DND-41 (cell line): ENCODE results near the gene MOXD1.

ENCODE experiments used
- ATAC-seq: fragments of 200-7000 bp; cut with Tn5 transposase; 3 replicates; pipeline ENCODE4 v1.9.1; 2021; ENCODE audit warnings: low read depth; ENCODE audit not compliant: insufficient read depth
- DNase-seq: peaks from one replicate; pipeline ENCODE4 v3.0.0-alpha.2; 2020
- H2AFZ ChIP-seq: 2 replicates; pipeline ENCODE4 v1.6.0; 2012; ENCODE audit warnings: low read depth, low read length
- H3K27ac ChIP-seq: 2 replicates; pipeline ENCODE4 v1.5.1; 2012; ENCODE audit warnings: low read length, inconsistent platforms
- H3K27me3 ChIP-seq: fragments of 200-600 bp; sonication (generic); 2 replicates; pipeline ENCODE4 v1.6.0; 2012; ENCODE audit warnings: low read length, mild to moderate bottlenecking, inconsistent platforms; ENCODE audit not compliant: insufficient read depth, poor library complexity
- H3K36me3 ChIP-seq: 2 replicates; pipeline ENCODE4 v1.5.1; 2012; ENCODE audit warnings: low read length, inconsistent platforms; ENCODE audit not compliant: insufficient read depth
- H3K4me1 ChIP-seq: 2 replicates; pipeline ENCODE4 v1.5.1; 2012; ENCODE audit warnings: mild to moderate bottlenecking, low read length; ENCODE audit not compliant: insufficient read depth
- H3K4me2 ChIP-seq: 2 replicates; pipeline ENCODE4 v1.6.0; 2012; ENCODE audit warnings: mild to moderate bottlenecking, moderate library complexity, low read length, inconsistent platforms; ENCODE audit not compliant: insufficient read depth
- H3K4me3 ChIP-seq, 2 experiments: fragments of 200-600 bp in 1 of 2; shearing (Covaris generic) in 1 of 2; 2 replicates each; pipeline ENCODE4 v1.5.1; 2012 to 2016; ENCODE audit warnings: inconsistent platforms in 2 of 2, low read length in 2 of 2, mild to moderate bottlenecking in 2 of 2, low read depth in 1 of 2, moderate library complexity in 1 of 2
- H3K79me2 ChIP-seq: 2 replicates; pipeline ENCODE4 v1.6.0; 2012; ENCODE audit warnings: low read length, inconsistent platforms; ENCODE audit not compliant: insufficient read depth
- H3K9ac ChIP-seq: 2 replicates; pipeline ENCODE4 v1.6.0; 2012; ENCODE audit warnings: low read depth, mild to moderate bottlenecking, inconsistent platforms, low read length, moderate library complexity
- H3K9me3 ChIP-seq: 2 replicates; pipeline ENCODE4 v1.5.1; 2012; ENCODE audit warnings: low read length, moderate library complexity, mild to moderate bottlenecking, inconsistent platforms; ENCODE audit not compliant: insufficient read depth, severe bottlenecking
- H4K20me1 ChIP-seq: 2 replicates; pipeline ENCODE4 v1.6.0; 2012; ENCODE audit warnings: low read length; ENCODE audit not compliant: insufficient read depth
- EZH2 ChIP-seq: IDR thresholded peaks from 3 replicates; pipeline ENCODE4 v1.6.1; 2012; ENCODE audit warnings: borderline replicate concordance, low read depth, mild to moderate bottlenecking, moderate library complexity, low read length, inconsistent platforms; ENCODE audit not compliant: severe bottlenecking
- TF ChIP-seq, protein P1 (sequence below): IDR thresholded peaks from 2 replicates; pipeline ENCODE4 v1.5.1; 2012; ENCODE audit warnings: borderline replicate concordance, low read length, moderate library complexity, mild to moderate bottlenecking; ENCODE audit not compliant: poor library complexity, severe bottlenecking; ENCODE audit errors: extremely low read depth

The MOXD1 gene

DNA sequence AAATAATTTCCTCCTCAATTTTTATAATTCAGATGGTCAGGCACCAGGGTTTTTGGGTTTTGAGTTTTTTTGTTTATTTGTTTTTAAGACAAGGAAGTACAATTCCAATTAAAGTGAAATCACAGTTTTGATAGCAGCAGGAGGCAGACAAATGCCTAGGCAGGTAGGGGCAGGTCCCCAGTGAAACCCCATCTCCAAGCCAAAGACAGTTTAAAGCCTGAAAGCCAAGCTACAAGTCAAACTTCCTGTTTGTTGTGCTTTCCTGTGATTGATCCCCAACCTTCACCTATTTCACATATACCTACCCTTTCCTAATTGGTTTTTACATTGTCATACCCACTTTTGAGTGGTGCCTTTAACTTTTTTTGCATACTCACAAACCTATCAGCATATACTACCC, 149.6 kb downstream of the MOXD1 start:
- no peak for TF ChIP-seq EZH2
- TF ChIP-seq, protein P1, sequence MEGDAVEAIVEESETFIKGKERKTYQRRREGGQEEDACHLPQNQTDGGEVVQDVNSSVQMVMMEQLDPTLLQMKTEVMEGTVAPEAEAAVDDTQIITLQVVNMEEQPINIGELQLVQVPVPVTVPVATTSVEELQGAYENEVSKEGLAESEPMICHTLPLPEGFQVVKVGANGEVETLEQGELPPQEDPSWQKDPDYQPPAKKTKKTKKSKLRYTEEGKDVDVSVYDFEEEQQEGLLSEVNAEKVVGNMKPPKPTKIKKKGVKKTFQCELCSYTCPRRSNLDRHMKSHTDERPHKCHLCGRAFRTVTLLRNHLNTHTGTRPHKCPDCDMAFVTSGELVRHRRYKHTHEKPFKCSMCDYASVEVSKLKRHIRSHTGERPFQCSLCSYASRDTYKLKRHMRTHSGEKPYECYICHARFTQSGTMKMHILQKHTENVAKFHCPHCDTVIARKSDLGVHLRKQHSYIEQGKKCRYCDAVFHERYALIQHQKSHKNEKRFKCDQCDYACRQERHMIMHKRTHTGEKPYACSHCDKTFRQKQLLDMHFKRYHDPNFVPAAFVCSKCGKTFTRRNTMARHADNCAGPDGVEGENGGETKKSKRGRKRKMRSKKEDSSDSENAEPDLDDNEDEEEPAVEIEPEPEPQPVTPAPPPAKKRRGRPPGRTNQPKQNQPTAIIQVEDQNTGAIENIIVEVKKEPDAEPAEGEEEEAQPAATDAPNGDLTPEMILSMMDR = no peak
- Histone ChIP-seq H3K4me2 (no peak overlapping the region), H3K4me3 (no peak overlapping the region), H3K9ac (no peak overlapping the region), H3K27ac (no peak overlapping the region), H4K20me1 (no peaks in the 10 kb centered on the region), H3K36me3 (no peaks in the 10 kb centered on the region), H2AFZ (no peak overlapping the region), H3K27me3 (peaks cover 2% of the 10 kb centered on the region), H3K79me2 (no peaks in the 10 kb centered on the region), H3K4me1 (no peaks in the 10 kb centered on the region), H3K9me3 (peaks cover 6% of the 10 kb centered on the region)
- ATAC-seq (no peak), DNase-seq (no peak)

DNA sequence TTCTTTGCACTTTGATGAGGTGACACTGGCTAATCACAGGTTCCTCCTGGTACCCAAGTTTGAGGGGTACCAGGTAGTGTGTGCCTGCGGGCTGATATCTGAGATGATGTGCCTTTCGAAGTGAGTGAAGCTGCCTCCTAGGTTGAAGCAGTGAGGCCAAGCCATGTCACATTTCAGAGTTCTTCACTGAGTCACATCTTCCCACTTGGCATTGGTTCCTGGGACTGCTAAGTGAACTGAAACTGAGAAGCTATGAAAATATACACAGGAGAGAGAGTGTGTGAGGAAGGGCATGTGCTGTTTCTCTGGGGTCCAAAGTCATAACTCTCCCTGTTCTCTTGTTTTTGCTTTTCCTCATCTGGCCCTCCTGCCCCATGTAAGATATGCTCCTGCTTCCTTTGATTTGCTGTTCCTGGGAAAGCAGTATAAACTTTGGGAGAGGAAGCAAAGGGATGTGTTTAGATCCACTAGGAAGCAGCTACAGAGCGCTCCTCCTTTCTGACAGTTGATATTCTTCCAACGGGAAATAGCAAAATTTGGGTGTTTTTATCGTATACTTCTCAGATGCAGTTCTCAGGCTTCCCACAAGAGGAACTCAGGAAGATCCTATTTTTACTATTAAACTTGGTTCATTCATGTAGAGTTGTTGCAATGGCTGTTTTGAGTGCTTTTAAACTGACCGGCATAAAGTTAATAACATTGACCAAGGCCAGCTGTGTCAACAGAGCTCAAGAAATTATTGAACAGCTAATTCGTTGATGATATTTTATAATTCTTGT, 153.7 kb downstream of the MOXD1 start:
- Histone ChIP-seq H3K9me3 (peaks cover 6% of the 10 kb centered on the region), H4K20me1 (no peaks in the 10 kb centered on the region), H3K4me3 (no peak overlapping the region), H3K4me1 (no peaks in the 10 kb centered on the region), H3K36me3 (no peaks in the 10 kb centered on the region), H2AFZ (no peak overlapping the region), H3K9ac (no peak overlapping the region), H3K4me2 (no peak overlapping the region), H3K27ac (no peak overlapping the region), H3K79me2 (no peaks in the 10 kb centered on the region), H3K27me3 (no peaks in the 10 kb centered on the region)
- no peak for DNase-seq
- TF ChIP-seq, protein P1 = no peak
- no peak for TF ChIP-seq EZH2
- no peak for ATAC-seq

DNA sequence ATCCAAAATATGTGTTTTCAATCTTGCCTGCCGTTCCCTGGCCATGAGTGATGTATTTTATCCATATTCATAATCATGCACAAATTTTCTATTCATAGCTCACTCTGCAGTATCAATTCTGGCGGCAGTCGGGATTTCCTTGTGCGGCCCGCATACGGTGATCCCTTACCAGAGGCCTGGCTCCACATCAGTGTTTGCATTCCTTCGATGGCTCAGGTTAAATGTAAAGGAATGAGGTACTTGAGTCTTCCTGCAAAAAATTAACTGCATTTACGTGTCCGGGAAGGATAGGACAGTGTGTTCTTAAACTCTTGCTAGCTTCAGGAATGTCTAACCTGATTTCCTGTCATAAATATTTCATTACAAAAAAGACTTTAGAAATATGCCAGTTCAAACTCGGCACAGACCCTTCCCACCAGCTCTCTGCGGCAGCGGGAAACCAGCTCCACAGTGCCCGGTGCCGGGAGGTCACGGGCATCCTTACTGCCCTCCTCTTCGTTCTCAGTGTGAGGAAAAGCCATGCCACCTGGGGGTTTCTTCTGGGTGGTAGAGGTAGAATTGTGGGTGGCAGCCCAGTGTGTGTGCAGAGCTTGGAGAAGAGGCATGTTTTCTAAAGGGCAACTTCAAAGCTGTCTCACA, 154.5 kb downstream of the MOXD1 start:
- Histone ChIP-seq H2AFZ (no peak overlapping the region), H4K20me1 (no peaks in the 10 kb centered on the region), H3K9me3 (peaks cover under 1% of the 10 kb centered on the region), H3K36me3 (no peaks in the 10 kb centered on the region), H3K79me2 (no peaks in the 10 kb centered on the region), H3K4me3 (no peak overlapping the region), H3K27ac (no peak overlapping the region), H3K4me2 (no peak overlapping the region), H3K9ac (no peak overlapping the region), H3K27me3 (no peaks in the 10 kb centered on the region), H3K4me1 (no peaks in the 10 kb centered on the region)
- DNase-seq (no peak), ATAC-seq (no peak)
- no peak for TF ChIP-seq EZH2
- TF ChIP-seq, protein P1 = no peak
